ENCODE results near the gene LHPP.

The LHPP gene

GRCh38 chr10:124522131-124522932 is 60.7 kb downstream of the LHPP start:
- DNase-seq: no peak

GRCh38 chr10:124522933-124523871 is 61.6 kb downstream of the LHPP start:
- peak; percentile 82 to 94 (median 91) for DNase-seq

- peak; percentile 50 to 75 (median 70) for DNase-seq
Measured at GRCh38 chr10:124523901-124524300, 62.3 kb downstream of the LHPP start.

GRCh38 chr10:124524991-124525653 is 63.5 kb downstream of the LHPP start:
- DNase-seq: peak; percentile 54 to 73 (median 54)

DNA sequence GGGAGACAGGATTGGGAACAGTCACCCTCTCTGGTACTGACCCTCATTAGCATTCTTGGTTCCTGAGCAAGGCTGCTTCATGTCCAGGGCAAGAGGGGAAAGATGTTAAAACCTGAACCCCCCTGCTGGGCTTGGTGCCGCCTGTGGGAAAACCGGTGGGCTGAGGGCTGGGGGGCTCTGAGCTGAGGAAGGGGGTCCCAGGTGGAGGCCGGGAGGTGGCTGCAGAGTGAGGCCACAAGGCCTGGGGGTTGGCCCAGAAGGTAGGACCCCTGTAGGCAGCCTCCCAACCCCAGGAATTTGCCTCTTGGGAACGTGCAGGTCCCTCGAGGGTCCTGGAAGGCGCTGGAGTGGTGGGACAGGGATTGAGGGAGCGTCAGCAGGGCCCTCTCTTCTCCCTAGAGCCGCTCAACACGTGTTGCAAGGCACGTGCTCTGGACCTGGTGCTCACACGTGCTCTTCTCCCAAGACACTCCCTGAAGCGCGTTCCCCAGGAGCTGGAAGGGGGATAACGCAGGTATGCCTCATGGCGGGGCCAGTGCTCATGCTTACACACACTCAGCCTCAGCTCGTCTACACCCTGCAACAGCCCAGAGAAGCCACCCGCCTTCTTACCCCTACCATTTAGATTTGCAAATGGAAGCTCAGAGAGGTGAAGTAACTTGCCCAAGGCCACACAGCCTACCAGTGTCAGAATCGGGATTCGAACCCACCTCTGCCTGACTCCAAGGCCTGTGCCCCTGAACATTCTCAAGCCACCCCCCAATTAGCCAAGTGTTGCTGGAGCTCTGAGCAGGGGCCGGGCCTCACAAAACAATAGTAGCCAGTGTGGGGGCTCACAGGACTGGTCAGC is 64.4 kb downstream of the LHPP start:
- DNase-seq: no peak

GRCh38 chr10:124526621-124527267 is 65.1 kb downstream of the LHPP start:
- DNase-seq: no peak

DNA sequence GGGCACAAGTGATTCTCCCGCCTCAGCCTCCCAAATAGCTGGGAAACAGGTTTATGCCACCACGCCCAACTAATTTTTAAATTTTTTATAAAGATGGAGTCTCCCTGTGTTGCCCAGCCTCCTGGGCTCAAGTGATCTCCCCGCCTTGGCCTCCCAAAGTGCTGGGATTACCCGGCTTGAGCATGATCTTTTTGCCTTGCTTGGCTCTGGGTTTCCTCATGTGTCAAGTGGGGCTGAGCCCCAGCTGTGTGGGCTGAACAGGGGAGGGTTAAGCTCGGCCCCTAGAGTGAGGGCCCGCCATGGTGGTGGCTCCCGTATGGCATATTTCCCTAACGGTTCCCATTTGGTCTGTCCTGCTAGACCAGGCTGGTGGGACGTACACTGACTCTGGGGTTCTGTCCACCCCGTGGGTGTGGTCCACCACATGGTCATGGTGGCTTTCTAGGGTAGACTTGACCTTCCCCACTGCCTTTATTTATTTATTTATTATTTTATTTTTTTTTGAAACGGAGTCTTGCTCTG is 66.3 kb downstream of the LHPP start:
- DNase-seq: no peak

DNA sequence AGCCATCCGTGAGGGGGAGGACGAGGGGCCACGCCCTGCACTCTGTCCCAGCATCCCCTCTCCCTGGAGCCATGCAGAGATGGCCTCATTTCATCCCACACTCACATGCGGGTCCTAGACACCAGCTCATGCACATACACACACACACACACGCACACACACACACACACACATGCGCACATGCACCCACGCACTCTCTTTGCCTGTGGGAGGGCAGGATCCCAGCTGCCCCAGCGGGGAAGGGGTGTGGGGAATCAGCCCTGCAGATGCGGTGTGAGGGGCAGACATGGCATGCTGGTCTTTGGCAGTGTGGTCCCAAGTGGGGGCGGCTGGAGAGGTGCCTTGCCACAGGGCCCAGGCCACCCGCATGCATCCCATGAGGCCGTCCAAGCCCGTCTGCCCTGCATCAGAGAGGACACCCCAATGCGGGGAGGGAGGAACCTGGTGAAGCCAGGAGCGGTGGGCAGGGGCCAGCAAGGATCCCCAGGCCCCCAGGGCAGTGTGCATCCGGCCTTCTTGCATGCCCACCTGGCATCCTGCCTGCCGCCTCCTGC is 68.1 kb downstream of the LHPP start:
- DNase-seq: no peak

DNA sequence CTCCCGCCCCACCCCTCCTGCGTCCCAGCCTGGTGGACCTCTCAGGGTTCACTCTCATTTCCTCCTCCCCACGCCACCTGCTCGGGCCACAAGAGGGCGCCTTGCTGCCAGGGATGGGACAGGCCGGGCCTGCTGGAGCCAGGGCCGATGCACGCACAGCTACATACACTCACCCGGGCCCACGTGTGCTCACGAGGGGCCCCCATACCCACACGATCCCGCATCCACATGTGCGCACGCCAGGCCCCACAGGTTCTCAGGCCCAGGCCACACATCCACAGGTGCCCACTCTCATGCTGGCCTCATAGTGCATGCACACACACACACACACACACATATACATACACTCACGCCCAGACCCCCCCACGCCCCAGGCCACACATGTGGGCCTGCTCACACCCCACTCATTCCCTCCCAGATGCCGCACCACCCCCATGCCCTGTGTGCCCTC is 68.6 kb downstream of the LHPP start:
- DNase-seq: peak; percentile 86 to 91 (median 90)

DNA sequence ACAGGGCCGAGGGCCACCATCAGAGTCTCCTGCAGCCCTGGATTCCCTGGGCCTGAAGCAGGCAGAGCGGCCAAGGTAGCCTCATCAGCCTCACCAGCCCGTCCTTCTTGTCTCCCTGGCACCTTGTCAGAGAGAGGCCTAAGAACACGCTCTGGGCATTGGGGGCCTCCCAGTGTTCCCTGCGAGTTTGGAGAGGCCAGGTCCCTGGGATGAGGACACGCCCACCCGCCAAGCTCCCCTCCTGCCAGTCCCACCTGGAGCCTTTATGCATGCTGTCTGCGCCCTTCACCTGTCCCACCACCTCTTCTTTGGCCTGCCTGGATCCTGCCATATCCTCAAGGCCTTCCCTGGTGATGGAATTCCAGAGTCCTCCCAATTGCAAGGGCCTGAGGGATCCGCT is 69.2 kb downstream of the LHPP start:
- no peak for DNase-seq

- DNase-seq: no peak
Measured at GRCh38 chr10:124532106-124532641, 70.6 kb downstream of the LHPP start.

DNA sequence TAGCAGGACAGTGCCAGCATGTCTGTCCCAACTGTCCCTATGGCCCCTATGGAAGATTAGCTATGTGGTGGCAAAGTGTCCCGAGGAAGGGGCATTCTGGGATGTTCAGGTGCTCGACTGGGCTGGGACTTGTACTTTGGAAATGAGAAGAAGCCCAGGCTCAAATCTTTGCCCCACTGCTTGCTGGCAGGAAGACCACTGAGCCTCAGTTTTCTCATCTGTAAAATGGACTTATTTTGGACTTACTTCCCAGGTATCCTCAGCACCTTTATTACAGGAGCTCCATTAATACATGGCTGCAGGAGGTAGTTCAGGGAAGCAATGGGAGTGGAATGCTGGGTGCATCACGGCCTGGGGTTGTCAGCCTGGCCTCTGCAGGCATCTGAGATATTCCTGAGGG is 71.2 kb downstream of the LHPP start:
- no peak for DNase-seq

GRCh38 chr10:124533266-124533665 is 71.6 kb downstream of the LHPP start:
- DNase-seq: no peak

- DNase-seq: peak; percentile 38 to 54 (median 41)
Measured at GRCh38 chr10:124534231-124534798, 72.7 kb downstream of the LHPP start.

DNA sequence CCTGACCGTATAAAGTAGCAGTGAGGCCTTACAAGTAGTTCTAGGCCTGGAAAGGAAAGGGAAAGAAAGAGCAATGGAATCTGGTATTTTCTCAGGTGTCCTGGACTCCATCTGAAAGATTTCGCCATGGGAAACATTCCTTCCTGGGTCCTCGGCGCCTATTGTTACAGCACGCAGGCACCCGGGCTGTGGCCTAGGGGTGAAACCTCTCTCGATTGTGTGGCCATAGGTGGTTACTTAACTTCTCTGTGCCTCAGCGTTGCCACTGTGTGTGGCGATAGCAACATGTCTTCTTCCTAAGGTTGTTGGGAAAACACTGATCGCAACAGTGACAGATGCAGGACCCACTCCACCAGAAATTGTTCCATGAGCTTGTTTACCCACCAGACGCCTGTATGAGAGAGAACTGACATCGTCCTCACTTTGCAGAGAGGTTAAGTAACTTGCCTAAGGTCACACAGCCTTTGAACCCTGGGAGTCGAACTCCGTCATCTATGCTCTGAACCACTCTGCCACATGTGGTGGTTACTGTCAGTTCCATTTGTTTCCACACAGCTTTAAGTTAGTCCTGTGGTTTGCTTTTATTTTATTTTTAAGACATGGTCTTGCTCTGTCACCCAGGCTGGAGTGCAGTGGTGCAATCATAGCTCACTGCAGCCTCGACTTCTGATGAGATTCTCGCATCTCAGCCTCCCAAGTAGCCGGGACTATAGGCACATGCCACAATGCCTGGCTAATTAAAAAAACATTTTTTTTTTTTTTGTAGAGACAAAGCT is 73.4 kb downstream of the LHPP start:
- DNase-seq: no peak

- DNase-seq: peak; percentile 34 to 43 (median 38)
Measured at GRCh38 chr10:124535731-124536495, 74.3 kb downstream of the LHPP start.

DNA sequence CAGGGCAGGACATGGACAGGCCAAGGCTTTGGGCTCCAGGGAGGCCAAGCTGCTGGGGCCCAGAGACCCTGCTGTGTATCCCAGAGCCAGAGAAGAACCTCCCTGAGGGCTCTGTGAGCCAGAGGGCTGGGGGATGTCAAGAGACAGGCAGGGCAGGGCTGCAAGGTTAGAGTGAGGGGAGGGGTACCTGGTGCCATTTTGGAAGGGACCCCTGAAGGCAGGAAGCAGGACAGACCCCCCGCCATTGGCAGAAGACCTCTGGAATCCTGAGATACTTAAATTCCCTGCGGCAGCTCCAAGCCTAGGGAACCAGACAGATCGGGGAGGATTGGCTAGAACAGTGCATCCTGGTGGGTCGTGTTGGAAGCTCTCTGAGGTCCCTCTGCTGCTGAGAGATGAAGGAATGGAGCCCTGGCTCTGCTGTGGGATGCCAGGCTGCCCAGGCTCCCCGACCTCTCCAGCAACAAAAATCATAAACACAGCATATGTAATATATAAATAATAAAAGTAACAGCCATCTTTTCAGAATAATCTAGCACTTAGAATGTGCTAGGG is 75.0 kb downstream of the LHPP start:
- no peak for DNase-seq

DNA sequence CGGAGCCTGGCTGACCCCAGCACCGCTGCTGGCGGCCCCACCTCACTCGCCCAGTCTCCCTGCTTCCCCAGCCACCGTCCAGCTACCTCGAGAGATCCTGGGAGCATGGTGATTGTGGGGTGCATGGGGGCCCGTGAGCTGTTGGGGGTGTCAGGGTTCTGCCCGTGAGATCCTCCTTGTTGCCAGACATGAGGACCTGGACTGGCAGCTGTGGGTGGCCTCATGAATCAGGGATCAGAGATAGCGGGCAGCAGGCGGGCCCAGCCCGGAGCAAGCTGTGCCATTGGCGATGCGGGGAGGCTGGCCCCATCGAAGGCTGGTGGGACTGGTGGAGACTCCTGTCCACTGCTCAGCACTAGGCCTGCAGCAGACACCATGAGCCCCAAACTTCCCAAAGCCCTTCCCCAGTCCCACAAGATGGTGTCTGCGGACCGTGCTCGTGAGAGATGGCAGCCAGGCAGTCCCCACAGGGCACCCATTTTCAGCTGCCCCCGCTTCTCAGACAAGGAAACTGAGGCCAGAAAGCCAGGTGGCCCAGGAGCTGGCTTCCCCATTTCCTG is 75.6 kb downstream of the LHPP start:
- DNase-seq: no peak

Measured in suppressor macrophage treated with lipopolysaccharide for 1 hour (primary cell).